Stimulated activated CD8-positive, alpha-beta memory T cell treated with anti-CD3 and anti-CD28 coated beads, Interleukin-15, amount 100 ng/mL, for 1 hour (primary cell): ENCODE data around the gene LRP5.
"Not testable (repeated sequence)": the region's sequence is repeated elsewhere in the genome, so short reads cannot be mapped to it uniquely, and the experiment has no call there.

Source experiments
- DNase-seq: peaks from one replicate; pipeline ENCODE4 v3.0.0-alpha.2; 2020; ENCODE audit warnings: low read depth

LRP5 gene

GRCh38 chr11:68469642-68470041 lies 157.3 kb downstream of the LRP5 start:
- DNase-seq, result no peak

DNA sequence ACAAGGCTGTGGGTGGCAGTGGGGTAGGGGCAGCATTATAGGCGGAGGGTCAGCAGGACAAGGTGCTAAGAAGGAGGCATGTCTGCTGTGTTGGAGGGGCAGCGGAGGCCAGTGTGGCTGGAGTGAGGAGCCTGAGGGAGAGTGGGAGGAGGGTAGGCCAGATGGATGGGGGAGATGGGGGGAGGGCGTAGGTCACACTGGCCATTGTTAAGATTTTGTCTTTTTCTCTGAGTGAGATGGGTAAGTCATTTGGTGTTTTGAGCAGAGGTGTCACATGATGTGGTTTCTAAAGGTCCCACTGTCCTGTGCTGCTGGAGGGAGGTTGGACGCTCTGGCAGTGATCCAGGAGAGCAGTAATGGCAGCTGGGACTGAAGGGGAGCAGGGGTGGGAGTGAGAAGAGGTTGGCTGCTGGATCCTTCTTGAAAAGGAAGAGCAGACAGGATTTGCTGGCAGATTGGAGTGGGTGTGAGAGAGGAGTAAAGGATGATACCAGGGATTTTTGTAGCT lies 158.0 kb downstream of the LRP5 start:
- no peak for DNase-seq

DNA sequence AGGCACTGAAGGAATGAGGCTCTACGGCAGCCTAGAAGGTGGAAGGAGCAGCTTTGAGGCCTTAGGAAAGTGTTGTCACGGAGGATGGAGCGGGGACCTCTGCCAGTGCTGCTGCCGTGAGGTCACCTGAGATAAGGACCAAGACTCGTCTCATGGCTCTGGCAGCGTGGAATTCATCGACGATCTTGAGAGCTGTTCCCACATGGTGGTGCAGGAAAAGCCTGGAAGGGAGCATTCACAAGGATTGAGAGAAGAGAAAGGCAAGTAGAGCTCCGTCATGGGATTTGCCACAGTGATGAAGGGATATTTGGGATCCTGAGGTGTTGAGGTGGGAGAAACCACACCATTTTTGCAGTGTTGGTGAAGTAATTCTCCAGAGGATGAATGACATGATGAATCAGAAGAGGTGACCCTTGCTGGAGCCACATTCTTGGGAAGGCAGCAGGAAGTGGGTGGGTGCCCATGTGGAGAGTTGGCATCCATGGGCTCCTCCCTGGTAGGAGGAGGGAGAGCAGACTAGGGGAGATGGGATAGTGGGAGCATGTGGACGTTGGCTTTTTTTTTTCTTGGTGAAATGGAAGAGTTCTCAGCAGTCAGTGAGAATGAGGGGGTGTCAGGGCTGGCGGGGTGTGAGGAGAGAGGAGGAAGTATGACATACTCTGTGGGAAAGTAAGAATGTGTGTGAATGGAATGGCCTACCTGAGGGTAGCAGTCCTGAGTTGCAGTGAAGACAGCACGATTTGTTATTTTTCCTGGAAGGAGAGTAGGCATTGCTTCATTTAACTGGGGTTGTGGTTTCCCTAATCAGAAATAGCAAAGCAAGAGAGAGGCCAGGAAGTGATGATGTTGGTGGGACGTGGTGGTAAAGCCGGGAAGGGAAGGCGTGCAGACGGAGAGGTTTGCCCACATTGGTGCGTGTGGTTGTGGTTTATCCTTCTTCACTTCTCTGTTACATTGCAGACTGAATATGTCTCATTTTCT lies 159.3 kb downstream of the LRP5 start:
- DNase-seq, result peak; percentile 8

DNA sequence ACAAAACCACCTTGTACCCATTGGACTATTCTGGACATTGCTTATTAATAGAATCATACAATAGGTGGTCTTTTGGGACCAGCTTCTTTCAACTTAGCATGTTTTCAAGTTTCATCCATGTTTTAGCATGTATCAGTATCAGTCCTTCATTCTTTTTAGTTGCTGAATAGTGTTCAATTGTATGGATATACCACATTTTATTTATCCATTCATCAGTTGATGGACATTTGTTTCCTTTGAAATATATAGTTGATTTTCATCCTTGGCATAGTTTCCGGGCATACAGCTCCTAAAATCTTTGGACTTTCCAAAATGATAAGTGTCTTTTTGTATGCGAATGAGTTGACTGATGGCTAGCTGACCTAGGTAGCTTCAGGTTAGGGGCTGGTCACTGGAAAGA lies 160.4 kb downstream of the LRP5 start:
- DNase-seq, result no peak

- DNase-seq, result no peak
These were observed 161.3 kb downstream of the LRP5 start for GRCh38 chr11:68473693-68474092.

DNA sequence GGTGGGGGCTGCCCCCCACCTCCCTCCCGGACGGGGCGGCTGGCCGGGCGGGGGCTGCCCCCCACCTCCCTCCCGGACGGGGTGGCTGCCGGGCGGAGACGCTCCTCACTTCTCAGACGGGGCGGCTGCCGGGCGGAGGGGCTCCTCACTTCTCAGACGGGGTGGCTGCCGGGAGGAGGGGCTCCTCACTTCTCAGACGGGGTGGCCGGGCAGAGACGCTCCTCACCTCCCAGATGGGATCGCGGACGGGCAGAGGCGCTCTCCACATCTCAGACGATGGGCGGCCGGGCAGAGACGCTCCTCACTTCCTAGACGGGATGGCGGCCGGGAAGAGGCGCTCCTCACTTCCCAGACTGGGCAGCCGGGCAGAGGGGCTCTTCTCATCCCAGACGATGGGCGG lies 163.2 kb downstream of the LRP5 start:
- DNase-seq, result not testable (repeated sequence)

GRCh38 chr11:68479390-68479789 lies 167.0 kb downstream of the LRP5 start:
- no peak for DNase-seq

DNA sequence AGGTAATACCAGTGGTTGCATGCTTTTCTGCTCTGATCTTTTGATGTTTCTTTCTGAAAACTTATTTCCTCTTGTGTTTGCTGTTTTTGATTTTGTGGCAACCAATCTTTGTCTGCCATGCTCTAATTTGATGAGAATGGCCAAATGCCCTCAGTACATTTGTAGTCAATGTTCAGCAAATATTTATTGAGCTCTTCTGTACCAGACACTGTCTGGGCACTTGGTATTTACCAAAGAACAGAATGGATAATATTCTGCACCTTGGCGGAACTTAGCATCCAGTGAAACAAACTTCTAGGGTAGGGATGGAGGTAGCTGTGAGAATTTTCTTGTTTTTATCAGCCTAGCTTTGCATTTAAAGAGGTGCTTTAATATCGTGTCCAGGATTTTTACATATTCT lies 167.8 kb downstream of the LRP5 start:
- no peak for DNase-seq

- no peak for DNase-seq
These were observed 168.6 kb downstream of the LRP5 start for GRCh38 chr11:68480852-68481510.

DNA sequence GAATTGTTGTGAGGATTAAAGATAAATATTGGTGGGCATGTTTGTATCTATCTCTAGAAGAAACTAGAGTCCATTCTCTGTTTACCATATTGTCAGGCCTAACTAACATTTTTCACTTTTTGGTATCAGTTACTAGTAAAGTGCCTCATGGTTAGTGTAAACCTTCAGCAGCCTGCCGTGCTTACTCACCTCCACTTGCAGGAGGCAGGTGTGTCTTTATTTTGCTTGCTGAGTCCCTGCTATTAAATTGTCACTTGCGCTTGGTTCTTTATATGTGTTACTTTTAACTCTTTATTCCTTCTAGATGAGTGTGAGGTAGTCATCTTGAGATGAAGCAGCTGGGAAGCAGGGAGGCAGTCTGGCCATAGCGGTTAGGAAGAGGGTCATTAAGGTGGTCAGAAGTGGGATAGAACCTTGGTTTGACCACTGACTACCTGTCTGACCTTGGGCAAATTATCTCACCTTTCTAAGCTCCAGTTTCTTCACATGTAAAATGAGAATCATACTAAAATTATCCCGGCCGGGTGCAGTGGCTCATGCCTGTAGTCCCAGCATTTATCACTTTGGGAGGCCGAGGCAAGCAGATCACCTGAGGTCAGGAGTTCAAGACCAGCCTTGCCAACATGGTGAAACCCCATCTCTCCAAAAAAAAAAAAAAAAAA lies 169.3 kb downstream of the LRP5 start:
- DNase-seq, result no peak

DNA sequence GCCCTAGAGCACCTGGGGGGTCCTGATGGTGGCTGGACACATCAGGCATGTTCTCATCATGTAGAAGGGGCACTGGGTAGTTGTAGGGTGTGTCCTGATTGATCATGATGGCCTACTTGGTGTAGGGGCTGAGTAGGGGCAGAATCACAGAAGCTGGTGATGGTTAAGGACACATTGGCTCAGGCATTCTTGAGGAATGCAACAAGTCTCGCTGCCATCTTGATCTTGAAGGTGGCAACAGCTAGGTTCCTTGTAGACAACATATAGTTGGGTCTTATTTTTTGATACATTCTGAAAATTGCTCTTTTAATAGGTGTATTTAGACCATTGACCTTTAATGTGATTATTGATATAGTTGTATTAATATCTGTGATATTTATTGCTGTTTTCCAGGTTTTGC lies 176.2 kb downstream of the LRP5 start:
- no peak for DNase-seq

- DNase-seq, result no peak
These were observed 182.9 kb downstream of the LRP5 start for GRCh38 chr11:68495220-68495729.

GRCh38 chr11:68495872-68496271 lies 183.5 kb downstream of the LRP5 start:
- no peak for DNase-seq

GRCh38 chr11:68497761-68498160 lies 185.4 kb downstream of the LRP5 start:
- no peak for DNase-seq

DNA sequence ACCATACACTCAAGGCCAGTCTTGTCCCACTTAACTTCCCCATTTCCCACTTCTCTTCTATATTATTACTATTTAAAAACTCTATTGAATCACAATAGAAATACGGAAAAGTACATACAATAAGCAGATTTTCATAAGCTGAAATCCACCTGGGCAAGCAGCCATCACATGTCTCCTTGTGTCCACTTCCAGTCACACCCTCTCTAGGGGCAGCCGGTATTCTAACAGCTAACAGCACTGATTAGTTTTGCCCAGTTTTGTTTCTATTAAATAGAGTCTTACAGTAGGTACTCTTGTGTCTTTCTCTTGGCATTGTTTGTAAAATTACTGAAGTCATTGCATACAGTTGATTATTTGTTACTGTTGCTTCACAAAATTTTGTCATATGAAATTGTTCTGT lies 185.9 kb downstream of the LRP5 start:
- no peak for DNase-seq
